A549 (cell line): ENCODE results near the gene LTB. TPM values are rescaled to one million over a fixed set of nuclear protein-coding genes. Genes with fewer than 3 reads are reported as not detected.

Source experiments
- ATAC-seq, 2 experiments: fragments of 200-7000 bp in 1 of 2; fragments of >200 bp in 1 of 2; cut with Nextera tagmentation in 1 of 2; cut with Tn5 transposase in 1 of 2; 3 replicates each; pipeline versions ENCODE4 v1.8.0 to v1.9.1; 2018 to 2020; ENCODE audit warnings: mild to moderate bottlenecking in 1 of 2, moderate library complexity in 1 of 2
- CTCF ChIA-PET: fragments of 300-600 bp; sonication (Branson Sonifier 250); formaldehyde crosslinking; extraction: SDS; loops from one replicate; lab custom pipeline; 2021; ENCODE audit warnings: antibody characterized with exemption, inconsistent platforms; lab: Yijun Ruan, JAX
- POLR2A ChIA-PET: fragments of 350-600 bp; formaldehyde crosslinking; extraction: SDS; loops from one replicate; lab custom pipeline; 2021; ENCODE audit warnings: antibody characterized with exemption, inconsistent platforms; lab: Yijun Ruan, JAX
- DNase-seq, 2 experiments: peaks; one replicate each; pipeline versions ENCODE4 v3.0.0 to v3.0.0-alpha.2; 2011 to 2016; ENCODE audit warnings: low read depth in 1 of 2, low spot score in 1 of 2
- FAIRE-seq: peaks from 2 replicates; lab custom pipeline; 2011; peaks lifted over from hg19 to GRCh38; lab: Jason Lieb, UNC
- H3K27ac ChIP-seq, 2 experiments: fragments of >200 bp; sonication (Bioruptor Twin); formaldehyde crosslinking; 3 replicates each; pipeline ENCODE4 v1.5.1; 2016 to 2017
- H3K4me1 ChIP-seq: fragments of >200 bp; sonication (Bioruptor Twin); formaldehyde crosslinking; 3 replicates; pipeline ENCODE4 v1.6.1; 2016
- H3K4me2 ChIP-seq: fragments of >200 bp; sonication (Bioruptor Twin); formaldehyde crosslinking; 3 replicates; pipeline ENCODE4 v1.6.1; 2016
- H3K4me3 ChIP-seq: fragments of >200 bp; sonication (Bioruptor Twin); formaldehyde crosslinking; 3 replicates; pipeline ENCODE4 v1.5.1; 2016
- H3K9me3 ChIP-seq: fragments of >200 bp; sonication (Bioruptor Twin); formaldehyde crosslinking; 3 replicates; pipeline ENCODE4 v1.6.1; 2016
- BCL3 ChIP-seq: fragments of >200 bp; sonication (Bioruptor Twin); formaldehyde crosslinking; IDR thresholded peaks from 3 replicates; pipeline ENCODE4 v1.6.1; 2016
- CHD2 ChIP-seq: fragments of 150-350 bp; IDR thresholded peaks from 2 replicates; pipeline ENCODE4 v1.6.1; 2014; ENCODE audit warnings: low read length; ENCODE audit not compliant: partially characterized antibody
- E2F6 ChIP-seq: IDR thresholded peaks from 2 replicates; pipeline ENCODE4 v1.6.1; 2012; ENCODE audit warnings: low read depth, borderline replicate concordance
- ESRRA ChIP-seq: fragments of 150-350 bp; IDR thresholded peaks from 2 replicates; pipeline ENCODE4 v1.6.1; 2014; ENCODE audit warnings: mild to moderate bottlenecking, low read length, borderline replicate concordance
- FOSB ChIP-seq: fragments of 250-450 bp; sonication (Bioruptor Pico); IDR thresholded peaks from 2 replicates; pipeline ENCODE4 v1.5.0; 2020; ENCODE audit warnings: mild to moderate bottlenecking, moderate library complexity
- FOSL2 ChIP-seq, 2 experiments: fragments of 450-650 bp in 1 of 2; fragments of >200 bp in 1 of 2; sonication (Bioruptor Twin) in 1 of 2; formaldehyde crosslinking; IDR thresholded peaks; 2 replicates each; pipeline versions ENCODE4 v1.5.0 to v1.6.1; 2016 to 2020; ENCODE audit warnings: mild to moderate bottlenecking in 1 of 2, moderate library complexity in 1 of 2
- GATA3 ChIP-seq: IDR thresholded peaks from 2 replicates; pipeline ENCODE4 v1.6.1; 2012; ENCODE audit warnings: borderline replicate concordance
- HMGXB4 ChIP-seq: fragments of 250-450 bp; sonication (Bioruptor Pico); IDR thresholded peaks from 2 replicates; pipeline ENCODE4 v1.5.0; 2021; ENCODE audit warnings: mild to moderate bottlenecking, moderate library complexity, borderline replicate concordance
- HOXA7 ChIP-seq: fragments of 250-450 bp; sonication (Bioruptor Pico); IDR thresholded peaks from 2 replicates; pipeline ENCODE4 v1.5.0; 2020; ENCODE audit warnings: mild to moderate bottlenecking, moderate library complexity
- HOXB13 ChIP-seq: fragments of 250-450 bp; sonication (Bioruptor Pico); IDR thresholded peaks from 2 replicates; pipeline ENCODE4 v1.5.0; 2020; ENCODE audit warnings: low read depth, mild to moderate bottlenecking, moderate library complexity
- JUNB ChIP-seq: fragments of >200 bp; sonication (Bioruptor Twin); formaldehyde crosslinking; IDR thresholded peaks from 2 replicates; pipeline ENCODE4 v1.6.1; 2016
- MYC ChIP-seq: IDR thresholded peaks from 2 replicates; pipeline ENCODE4 v1.6.1; 2012; ENCODE audit warnings: mild to moderate bottlenecking, inconsistent platforms, low read length, improper control_type of control experiment, borderline replicate concordance
- PHF8 ChIP-seq: fragments of 200-600 bp; sonication (generic); IDR thresholded peaks from 2 replicates; pipeline ENCODE4 v1.6.1; 2016; ENCODE audit warnings: low read depth, mild to moderate bottlenecking, antibody characterized with exemption, moderate library complexity, borderline replicate concordance
- POLR2AphosphoS2 ChIP-seq: conservative IDR thresholded peaks from 2 replicates; pipeline ENCODE4 v1.6.1; 2012; ENCODE audit warnings: low read length, improper control_type of control experiment, inconsistent platforms
- RAD21 ChIP-seq, 2 experiments: fragments of >200 bp in 1 of 2; sonication (Bioruptor Twin) in 1 of 2; formaldehyde crosslinking in 1 of 2; IDR thresholded peaks in 1 of 2; conservative IDR thresholded peaks in 1 of 2; 2 replicates in 1 of 2; 3 replicates in 1 of 2; pipeline ENCODE4 v1.6.1; 2012 to 2018; ENCODE audit warnings: inconsistent platforms in 1 of 2
- RARB ChIP-seq: fragments of 250-450 bp; sonication (Bioruptor Pico); IDR thresholded peaks from 2 replicates; pipeline ENCODE4 v1.8.0; 2021; ENCODE audit warnings: mild to moderate bottlenecking, moderate library complexity
- RNF2 ChIP-seq: fragments of 200-600 bp; sonication (generic); IDR thresholded peaks from 2 replicates; pipeline ENCODE4 v1.6.1; 2016; ENCODE audit warnings: low read depth, mild to moderate bottlenecking, antibody characterized with exemption, moderate library complexity, borderline replicate concordance
- SMC3 ChIP-seq: fragments of >200 bp; sonication (Bioruptor Twin); formaldehyde crosslinking; IDR thresholded peaks from 3 replicates; pipeline ENCODE4 v1.6.1; 2018; ENCODE audit warnings: inconsistent platforms
- SREBF2 ChIP-seq: fragments of 450-650 bp; IDR thresholded peaks from 2 replicates; pipeline ENCODE4 v1.6.1; 2014; ENCODE audit warnings: mild to moderate bottlenecking, moderate library complexity
- TFCP2L1 ChIP-seq: fragments of 250-450 bp; sonication (Bioruptor Pico); IDR thresholded peaks from 2 replicates; pipeline ENCODE4 v1.5.0; 2021; ENCODE audit warnings: mild to moderate bottlenecking
- TP53 ChIP-seq: fragments of 250-450 bp; sonication (Bioruptor Pico); IDR thresholded peaks from 2 replicates; pipeline ENCODE4 v1.5.0; 2021; ENCODE audit warnings: mild to moderate bottlenecking, moderate library complexity
- ZFP36 ChIP-seq: fragments of 450-650 bp; IDR thresholded peaks from 2 replicates; pipeline ENCODE4 v1.6.1; 2014; ENCODE audit warnings: borderline replicate concordance; ENCODE audit not compliant: partially characterized antibody
- WGBS: methylation state at CpG from one replicate; pipeline ENCODE4 v1.1.6; 2017; ENCODE audit errors: missing lambda C conversion rate; 5-methylcytosine and 5-hydroxymethylcytosine counted together
- polyA plus RNA-seq, 4 experiments: library from polyadenylated mRNA; depleted of rRNA in 3 of 4; stranded (reverse); fragments of >200 nt; fragmentation: RNase III in 1 of 4; extraction: RNeasy Plus Mini Kit Qiagen cat#74134 plus additional on column Dnase treatment in 1 of 4; gene quantifications; 2 replicates in 3 of 4; 3 replicates in 1 of 4; pipeline ENCODE4 v1.2.3, GENCODE V29; 2011 to 2017

The LTB gene
- polyA plus RNA-seq, 2 of the 4 experiments (the other 2 are of a cell fraction), result 0.14 to 0.26 TPM

GRCh38 chr6:31579546-31580437 is 2.4 kb downstream of the LTB start:
- POLR2A ChIA-PET, result interaction anchor here (1.0 to 1.2 kb wide), 2 partner anchors 37 to 235 kb away, joined by 3 read pairs; partner anchors contain the start of genes DDX39B, HSPA1A and HSPA1L
- FAIRE-seq, result no peak
- CTCF ChIA-PET, result interaction anchor here (0.7 to 18.3 kb wide), 13 partner anchors 10 to 199 kb away, joined by 3 to 338 read pairs (median 6); partner anchors contain the start of genes ATP6V1G2, LTA, NCR3 and NFKBIL1

GRCh38 chr6:31579119-31579505 is 3.1 kb downstream of the LTB start:
- DNase-seq (no peak), FAIRE-seq (no peak), ATAC-seq (no peak)
- no peak overlapping the region for H3K4me2 ChIP-seq
- H3K4me1 ChIP-seq, result peaks cover 6% of the 10 kb centered on the region; the same call in 1 of the 3 replicates
- no peaks in the 10 kb centered on the region for H3K9me3 ChIP-seq
- ChIA-PET CTCF (interaction anchor here (1.6 to 18.3 kb wide), 4 partner anchors 9 to 30 kb away, joined by 4 to 338 read pairs (median 43); partner anchors contain the start of genes LTA and NCR3), POLR2A (interaction anchor here (1.2 kb wide), 1 partner anchor 37 kb away, joined by 3 read pairs; the partner anchor contains the start of gene DDX39B)
- H3K27ac ChIP-seq, result no peak overlapping the region
- TF ChIP-seq SREBF2 (no peak), FOSB (CRISPR knock-in tag) (no peak), MYC (no peak), E2F6 (no peak), CHD2 (no peak), POLR2AphosphoS2 (no peak), ESRRA (no peak), HOXB13 (CRISPR knock-in tag) (no peak), RNF2 (no peak), PHF8 (no peak), FOSL2 (IDR thresholded peaks at IDR 0.05) (no peak), FOSL2 (CRISPR knock-in tag; IDR thresholded peaks at IDR 0.05) (no peak), TP53 (CRISPR knock-in tag) (no peak), HMGXB4 (CRISPR knock-in tag) (no peak), RARB (CRISPR knock-in tag) (no peak), TFCP2L1 (no peak), BCL3 (no peak), JUNB (no peak), ZFP36 (no peak), GATA3 (no peak)
- H3K4me3 ChIP-seq, result no peak overlapping the region
- 89% methylated on average over 3 of the region's 3 CpGs for WGBS

More at GRCh38 chr6:31579546-31580437, 2.4 kb downstream of the LTB start:
- Histone ChIP-seq H3K9me3 (no peaks in the 10 kb centered on the region), H3K27ac (no peak overlapping the region), H3K4me1 (peaks cover 6% of the 10 kb centered on the region; the same call in 1 of the 3 replicates), H3K4me3 (no peak overlapping the region), H3K4me2 (no peak overlapping the region; the same call in 2 of the 3 replicates)
- no peak for DNase-seq
- ATAC-seq, result no peak
- WGBS, result 83% methylated on average over 7 of the region's 8 CpGs
- no peak for TF ChIP-seq RAD21 (conservative IDR thresholded peaks at IDR 0.05 in 1 of 2, IDR thresholded peaks at IDR 0.05 in 1 of 2)
- no peak for TF ChIP-seq HOXA7
- TF ChIP-seq MYC, result no peak
- no peak for TF ChIP-seq GATA3
- no peak for TF ChIP-seq ESRRA
- TF ChIP-seq SMC3, result no peak
- no peak for TF ChIP-seq SREBF2
